NCI-H446 (cell line): ENCODE results near the gene CENATAC.
A peak's percentile ranks its signal among the peaks of the same experiment; 100 is the strongest.
"Not testable (repeated sequence)": the region's sequence is repeated elsewhere in the genome, so short reads cannot be mapped to it uniquely, and the experiment has no call there.

ENCODE experiments used
- DNase-seq, 2 experiments: peaks; one replicate each; lab custom pipeline; 2025; lab: John Stamatoyannopoulos, UW

Gene CENATAC

DNA sequence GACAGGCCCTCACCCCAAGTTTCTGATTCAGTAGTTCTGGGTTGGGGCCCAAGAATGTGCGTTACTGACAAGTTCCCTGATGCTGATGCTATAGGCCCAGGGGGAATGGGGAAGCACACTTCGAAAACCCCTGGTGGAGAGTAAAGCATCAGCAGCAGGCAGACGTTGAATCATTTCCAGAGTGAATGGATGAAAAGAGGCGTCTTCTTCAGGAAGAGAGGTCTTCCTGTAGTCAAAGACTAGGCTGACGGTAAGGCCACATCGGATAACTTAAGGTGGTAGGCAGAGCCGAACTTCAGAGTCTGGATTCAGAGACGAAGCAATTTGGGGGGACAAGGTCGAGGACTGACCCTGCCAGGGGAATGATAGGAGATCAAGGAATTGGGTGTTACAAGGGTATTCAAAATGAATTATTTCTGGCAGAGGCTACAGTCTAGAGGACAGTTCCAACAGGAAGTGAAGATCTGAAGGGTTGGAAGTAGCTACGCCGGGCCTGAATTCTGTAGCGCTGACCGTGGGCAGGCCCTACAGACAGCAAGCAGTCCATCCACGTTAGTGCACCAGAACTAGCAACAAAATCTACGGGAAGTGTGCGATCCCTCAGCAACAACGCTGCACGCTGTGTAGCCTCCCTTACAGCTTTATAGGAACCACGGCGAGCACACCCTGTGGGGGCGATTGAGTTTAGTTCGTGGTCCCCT lies 862 bp upstream of the CENATAC start:
- no peak for DNase-seq

- no peak for DNase-seq
Measured at GRCh38 chr11:118998388-118998717, 415 bp downstream of the CENATAC start.

DNA sequence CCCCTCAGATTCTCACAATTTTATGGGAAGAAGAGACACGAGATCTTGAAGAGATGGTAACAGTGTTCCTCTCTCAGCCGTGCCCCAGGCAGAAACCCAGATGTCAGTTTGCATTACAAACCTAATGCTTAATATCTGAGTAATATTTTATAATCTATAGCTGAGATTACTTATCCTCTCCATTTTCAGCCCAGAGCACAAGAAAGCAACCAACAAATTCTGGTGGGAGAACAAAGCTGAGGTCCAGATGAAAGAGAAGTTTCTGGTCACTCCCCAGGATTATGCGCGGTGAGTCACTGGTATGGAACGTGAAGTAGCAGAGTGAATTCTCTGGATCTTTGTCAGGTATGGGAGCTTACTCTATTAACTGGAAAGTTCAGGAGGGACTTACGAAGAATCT lies 884 bp downstream of the CENATAC start:
- DNase-seq: no peak

DNA sequence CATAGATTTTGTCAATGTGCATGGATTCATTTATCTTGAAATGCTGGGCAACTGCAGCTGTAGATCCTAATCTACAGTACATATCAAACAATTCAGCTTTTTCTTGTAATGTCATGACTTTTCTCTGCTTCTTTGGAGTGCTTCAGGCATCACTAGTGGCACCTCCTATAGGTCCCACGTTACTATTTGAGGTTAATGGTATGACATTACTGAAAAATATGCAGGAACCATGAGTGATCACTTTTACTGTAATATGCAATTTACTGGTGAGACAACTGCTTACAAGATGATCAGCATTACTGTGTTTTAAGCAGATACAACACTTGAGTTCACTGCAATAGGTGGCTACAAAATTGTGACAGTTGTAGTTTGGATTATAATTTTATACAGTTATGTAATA lies 3.0 kb downstream of the CENATAC start:
- DNase-seq: no peak

DNA sequence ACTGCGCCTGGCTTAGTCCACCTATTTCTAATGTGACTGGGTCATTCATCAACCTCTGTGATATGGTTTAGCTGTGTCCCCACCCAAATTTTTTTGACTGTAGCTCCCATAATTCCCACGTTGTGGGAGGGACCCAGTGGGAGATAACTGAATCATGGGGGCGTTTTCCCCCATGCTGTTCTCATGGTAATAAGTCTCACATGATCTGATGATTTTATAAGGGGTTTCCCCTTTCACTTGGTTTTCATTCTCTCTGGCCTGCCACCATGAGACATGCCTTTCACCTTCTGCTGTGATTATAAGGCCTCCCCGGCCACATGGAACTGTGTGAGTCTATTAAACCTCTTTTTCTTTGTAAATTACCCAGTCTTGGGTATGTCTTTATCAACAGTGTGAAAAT lies 8.7 kb downstream of the CENATAC start:
- no peak for DNase-seq

- no peak for DNase-seq
Measured at GRCh38 chr11:119011476-119012053, 13.6 kb downstream of the CENATAC start.

DNA sequence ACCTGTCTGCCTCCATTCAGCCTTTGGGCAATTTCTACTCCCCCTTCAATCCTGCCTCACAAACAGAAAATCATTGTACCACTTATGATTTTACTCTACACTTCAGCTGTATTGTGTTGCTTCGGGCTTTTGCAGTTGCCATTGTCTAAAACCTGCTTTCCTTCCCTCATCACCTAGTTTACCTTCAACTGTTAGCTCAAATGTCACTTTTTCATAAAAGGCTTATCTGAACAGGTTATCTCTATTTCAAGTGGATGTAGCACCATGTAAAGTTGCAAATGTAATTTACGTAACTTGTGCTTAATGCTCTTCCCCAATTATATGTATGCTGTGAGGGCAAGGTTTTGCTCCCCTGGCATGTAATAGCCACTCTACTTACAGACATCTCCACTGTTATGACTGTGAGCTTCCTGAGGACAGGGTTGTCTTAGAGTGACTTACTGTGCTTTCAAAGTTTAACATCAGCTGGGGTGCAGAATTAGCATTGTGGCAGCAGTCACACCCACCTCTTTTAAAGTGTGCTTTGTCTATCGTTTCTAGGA lies 14.8 kb downstream of the CENATAC start:
- DNase-seq: no peak

DNA sequence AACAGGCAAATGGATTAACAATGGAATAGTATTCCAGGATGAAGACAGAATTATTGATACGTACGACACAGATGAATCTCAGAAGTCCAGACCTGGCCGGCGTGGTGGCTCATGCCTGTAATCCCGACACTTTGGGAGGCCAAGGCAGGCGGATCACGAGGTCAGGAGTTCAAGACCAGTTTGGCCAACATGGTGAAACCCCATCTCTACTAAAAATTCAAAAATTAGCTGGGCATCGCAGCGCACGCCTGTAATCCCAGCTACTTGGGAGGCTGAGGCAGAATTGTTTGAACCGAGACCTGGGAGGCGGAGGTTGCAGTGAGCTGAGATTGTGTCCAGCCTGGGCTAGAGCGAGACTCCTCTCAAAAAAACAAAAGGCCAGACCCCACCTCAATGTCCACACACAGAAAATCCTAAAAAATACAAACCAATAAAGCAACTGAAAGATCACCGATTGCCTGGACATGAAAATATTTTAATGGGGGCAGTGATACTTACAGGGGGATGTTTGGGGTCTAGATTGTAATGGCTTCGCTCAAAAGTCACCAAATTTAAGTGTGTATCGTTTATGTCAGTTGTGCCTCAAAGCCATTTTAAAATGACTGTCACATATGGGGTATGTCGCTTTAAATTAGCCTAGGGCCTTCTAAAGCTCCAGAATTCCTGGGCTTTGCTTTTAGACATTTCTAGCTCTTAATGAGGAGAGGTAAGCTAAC lies 16.4 kb downstream of the CENATAC start:
- DNase-seq: no peak

DNA sequence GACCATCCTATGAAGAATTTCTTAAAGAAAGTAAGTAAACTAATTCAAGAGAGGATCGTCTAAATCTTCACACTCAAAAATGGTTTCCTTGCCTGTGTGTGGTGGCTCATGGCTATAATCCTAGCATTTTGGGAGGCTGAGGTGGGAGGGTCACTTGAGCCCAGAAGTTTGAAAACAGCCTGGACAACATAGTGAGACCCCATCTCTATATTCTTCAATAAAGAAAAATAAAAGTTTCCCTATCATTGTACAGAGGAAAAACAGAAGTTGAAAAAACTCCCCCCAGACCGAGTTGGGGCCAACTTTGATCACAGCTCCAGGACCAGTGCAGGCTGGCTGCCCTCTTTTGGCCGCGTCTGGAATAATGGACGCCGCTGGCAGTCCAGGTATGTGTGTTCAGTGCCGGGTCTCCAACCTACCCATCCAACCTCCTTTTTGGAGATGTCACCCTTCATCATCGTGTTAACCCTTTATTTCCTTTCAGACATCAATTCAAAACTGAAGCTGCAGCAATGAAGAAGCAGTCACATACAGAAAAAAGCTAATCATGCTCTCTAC lies 17.2 kb downstream of the CENATAC start:
- DNase-seq: no peak

- no peak for DNase-seq
Measured at GRCh38 chr11:119016216-119017009, 18.5 kb downstream of the CENATAC start.

DNA sequence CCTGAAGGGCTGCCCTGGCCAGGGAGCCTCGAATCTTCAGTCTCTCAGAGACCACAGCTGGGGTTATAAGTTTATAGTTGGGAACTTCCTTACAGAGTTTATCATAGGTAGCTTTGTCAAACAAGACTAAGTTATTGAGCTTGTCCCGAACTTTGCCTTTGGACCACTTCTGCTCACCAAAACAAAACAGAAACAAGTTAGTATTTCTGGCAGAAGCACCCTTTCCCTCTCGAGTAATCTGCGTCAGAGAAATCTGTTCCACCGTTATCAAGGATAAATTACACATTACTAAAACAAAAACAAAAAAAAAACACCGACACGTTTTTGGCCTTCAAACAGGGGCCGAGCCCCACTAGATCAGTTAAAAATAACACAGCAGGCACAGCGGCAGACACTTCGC lies 19.4 kb downstream of the CENATAC start:
- DNase-seq: not testable (repeated sequence)

DNA sequence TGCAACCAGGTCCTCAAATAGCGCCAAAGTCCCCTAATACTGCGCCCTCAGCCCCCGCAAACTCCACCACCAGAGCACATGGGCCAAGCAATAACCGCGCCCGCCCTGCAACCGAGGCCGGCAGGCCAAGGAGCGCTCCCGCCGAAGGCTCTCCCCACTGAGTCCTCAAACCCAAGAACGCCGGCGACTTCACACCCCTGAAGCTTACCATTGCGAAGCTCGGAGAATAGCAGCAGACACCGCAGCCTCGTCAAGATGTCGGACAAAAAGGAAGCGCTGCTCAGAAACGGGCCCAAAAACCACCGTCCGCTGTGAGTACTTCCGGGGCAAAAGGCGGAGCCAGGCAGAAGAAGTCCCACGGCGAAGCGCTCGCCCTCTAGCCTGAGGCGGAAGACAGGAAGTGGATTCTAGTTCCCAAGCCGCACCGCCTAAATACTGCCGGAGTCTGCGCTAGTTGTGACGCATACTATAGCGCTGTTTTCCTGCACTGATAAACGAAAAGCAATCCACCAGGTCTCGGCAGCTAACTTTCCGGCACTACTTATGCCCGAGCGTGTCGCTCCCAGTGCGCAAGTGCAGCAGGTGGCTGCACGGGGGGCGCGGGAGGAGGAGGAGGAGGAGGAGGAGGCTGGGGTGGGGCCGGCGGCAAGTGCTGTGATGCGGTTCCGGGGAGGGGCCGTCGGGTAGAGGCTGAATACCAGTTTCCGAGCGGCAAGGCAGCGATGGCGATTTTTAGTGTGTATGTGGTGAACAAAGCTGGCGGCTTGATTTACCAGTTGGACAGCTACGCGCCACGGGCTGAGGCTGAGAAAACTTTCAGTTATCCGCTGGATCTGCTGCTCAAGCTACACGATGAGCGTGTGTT lies 20.4 kb downstream of the CENATAC start, which contains the start of the genes RPS25 and TRAPPC4:
Gene RPS25 (minus strand): TSS at position 270 of the 865 bp plus-strand sequence. CDS start 59 bp downstream, at position 211.
Gene TRAPPC4 (plus strand): TSS at position 693 of the 865 bp plus-strand sequence. CDS start 30 bp downstream, at position 723.
- peak; percentile 95 to 96 for DNase-seq

DNA sequence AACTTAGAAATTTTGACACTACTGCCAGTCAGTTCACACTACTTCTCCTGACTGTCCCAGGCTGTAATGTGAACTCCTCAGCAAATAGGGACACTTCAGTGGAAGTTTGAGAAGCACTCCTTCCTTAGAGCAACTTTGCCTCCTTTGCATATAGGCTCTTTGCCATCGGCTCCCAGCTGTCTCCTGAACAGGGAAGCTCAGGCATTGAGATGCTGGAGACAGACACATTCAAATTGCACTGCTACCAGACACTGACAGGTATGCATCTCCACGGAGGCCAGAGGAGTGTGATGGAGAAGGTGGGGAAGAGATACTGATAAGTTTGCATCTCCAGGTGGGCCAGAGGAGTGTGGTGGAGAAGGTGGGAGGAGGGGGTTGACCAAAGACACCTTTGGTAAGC lies 22.1 kb downstream of the CENATAC start:
- no peak for DNase-seq

GRCh38 chr11:119021631-119022030 lies 23.7 kb downstream of the CENATAC start:
- no peak for DNase-seq

DNA sequence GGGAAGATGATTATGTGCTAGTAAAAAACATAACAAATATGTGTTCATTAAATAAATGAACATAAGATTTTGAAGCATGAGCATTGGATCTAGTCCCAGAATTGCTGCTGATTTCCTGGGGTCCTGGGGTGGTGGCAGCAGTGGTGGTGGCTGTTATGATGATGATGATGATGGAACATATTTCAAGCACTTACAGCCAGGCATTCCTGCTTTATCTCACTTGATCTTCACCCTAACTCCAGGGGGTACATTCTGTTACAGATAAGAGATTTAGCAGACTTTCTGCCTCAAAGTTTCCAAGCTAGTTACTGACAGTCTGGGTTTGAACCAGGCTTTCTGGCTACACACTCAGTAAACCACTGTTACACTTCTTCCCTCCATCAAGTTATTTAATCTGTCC lies 25.8 kb downstream of the CENATAC start:
- DNase-seq: no peak

GRCh38 chr11:119024430-119025098 lies 26.6 kb downstream of the CENATAC start:
- no peak for DNase-seq

DNA sequence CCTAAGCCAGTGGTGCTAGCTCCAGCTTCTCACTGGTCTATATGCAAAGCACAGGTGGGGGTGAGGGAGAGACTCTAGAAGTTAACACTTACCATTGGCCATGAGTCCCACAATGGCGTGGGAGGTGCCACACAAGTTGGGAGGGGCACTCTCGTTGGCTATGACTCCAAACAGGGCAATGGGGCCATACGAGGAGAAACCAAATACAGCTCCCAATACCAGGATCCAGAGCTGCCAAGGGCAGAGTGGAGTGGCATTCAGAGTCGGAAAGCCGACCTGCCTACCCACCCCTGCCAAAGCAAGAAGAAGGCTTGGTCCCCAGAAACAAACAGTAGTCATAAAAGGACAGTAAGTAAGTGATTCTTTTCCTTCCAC lies 27.1 kb downstream of the CENATAC start:
- no peak for DNase-seq

DNA sequence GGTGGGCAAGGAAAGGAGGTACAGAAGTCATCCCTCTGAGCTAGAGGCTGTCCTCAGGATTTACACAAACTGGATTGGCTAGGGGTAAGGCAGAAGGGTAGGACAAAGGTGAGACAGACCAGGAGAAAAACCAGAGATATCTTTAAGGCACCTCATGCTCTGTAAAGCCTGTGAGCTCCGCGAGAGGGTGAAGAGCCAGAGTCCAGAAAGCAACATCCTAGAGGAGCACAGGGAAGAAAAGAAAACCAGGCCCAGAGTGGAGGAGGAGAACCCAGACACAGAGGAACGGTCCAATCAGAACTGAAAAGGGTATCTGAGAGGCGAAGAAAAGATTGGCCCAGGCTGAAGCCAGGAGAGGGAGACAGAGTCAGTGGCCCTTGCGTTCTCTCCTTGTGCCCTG lies 27.6 kb downstream of the CENATAC start:
- no peak for DNase-seq

- no peak for DNase-seq
Measured at GRCh38 chr11:119025978-119026766, 28.2 kb downstream of the CENATAC start.
